HG03558 (cell line): Measurements from ENCODE around the gene CACUL1.
A peak's percentile ranks its signal among the peaks of the same experiment; 100 is the strongest.
"Not testable (repeated sequence)": the region's sequence is repeated elsewhere in the genome, so short reads cannot be mapped to it uniquely, and the experiment has no call there.

Experiments
- ATAC-seq: cut with Tn5 transposase; IDR thresholded peaks from one replicate; pipeline ENCODE4 v1.9.1; 2021; ENCODE audit warnings: moderate number of reproducible peaks; ENCODE audit not compliant: unreplicated experiment; ENCODE audit errors: extremely low read depth

CACUL1 gene

GRCh38 chr10:118754556-118755423, at the start of gene CACUL1:
Gene CACUL1, minus strand, starts transcription at chr10:118754970. Its CDS starts 208 bp downstream, at chr10:118754762.
- peak; percentile 90 for ATAC-seq

GRCh38 chr10:118804262-118804773, 49.5 kb upstream of the CACUL1 start:
- ATAC-seq = no peak

- ATAC-seq = no peak
These were observed 47.5 kb upstream of the CACUL1 start for GRCh38 chr10:118802126-118802793.

- ATAC-seq = no peak
These were observed 46.1 kb upstream of the CACUL1 start for GRCh38 chr10:118800920-118801319.

- ATAC-seq = no peak
These were observed 45.0 kb upstream of the CACUL1 start for GRCh38 chr10:118799777-118800176.

GRCh38 chr10:118798231-118798662, 43.5 kb upstream of the CACUL1 start:
- ATAC-seq = no peak

GRCh38 chr10:118794971-118795370, 40.2 kb upstream of the CACUL1 start:
- not testable (repeated sequence) for ATAC-seq

GRCh38 chr10:118793545-118793944, 38.8 kb upstream of the CACUL1 start:
- no peak for ATAC-seq

- ATAC-seq = no peak
These were observed 37.8 kb upstream of the CACUL1 start for GRCh38 chr10:118792526-118792925.

- ATAC-seq = no peak
These were observed 35.3 kb upstream of the CACUL1 start for GRCh38 chr10:118790058-118790457.

GRCh38 chr10:118785551-118785950, 30.8 kb upstream of the CACUL1 start:
- ATAC-seq = no peak

GRCh38 chr10:118783776-118784545, 29.2 kb upstream of the CACUL1 start:
- ATAC-seq = no peak

GRCh38 chr10:118782916-118783465, 28.2 kb upstream of the CACUL1 start:
- not testable (repeated sequence) for ATAC-seq

- ATAC-seq = no peak
These were observed 26.8 kb upstream of the CACUL1 start for GRCh38 chr10:118781541-118781940.

GRCh38 chr10:118778727-118779126, 24.0 kb upstream of the CACUL1 start:
- ATAC-seq = no peak

GRCh38 chr10:118776960-118777359, 22.2 kb upstream of the CACUL1 start:
- ATAC-seq = no peak

- no peak for ATAC-seq
These were observed 21.3 kb upstream of the CACUL1 start for GRCh38 chr10:118776033-118776432.

- no peak for ATAC-seq
These were observed 20.7 kb upstream of the CACUL1 start for GRCh38 chr10:118775478-118775877.

- no peak for ATAC-seq
These were observed 18.3 kb upstream of the CACUL1 start for GRCh38 chr10:118773041-118773440.

GRCh38 chr10:118771976-118772375, 17.2 kb upstream of the CACUL1 start:
- no peak for ATAC-seq
